ENCODE data around the gene SART3. TPM values are rescaled to one million over a fixed set of nuclear protein-coding genes. Genes with fewer than 3 reads are reported as not detected.

SART3 gene
- 23.4 and 28.9 TPM in 2 replicates for polyA plus RNA-seq (2012; rRNA removed)
- 25.3 and 27.8 TPM in 2 replicates for polyA plus RNA-seq (2012; cell fraction: cytosol; rRNA removed)
- 61.7 and 64.4 TPM in 2 replicates for polyA plus RNA-seq (2012; cell fraction: nucleus; rRNA removed)

GRCh38 chr12:108560752-108561719 is at the start of gene SART3:
SART3 (minus strand) TSS chr12:108561173; CDS start chr12:108561154, 19 bp downstream.
- TF ChIP-seq REST (IDR thresholded peaks at IDR 0.05; ENCODE audit: low read depth, low read length) = 0 out of 2 replicates have a peak, but pooled peaks have one; percentile 14
- no peak for TF ChIP-seq MEF2A (IDR thresholded peaks at IDR 0.05; ENCODE audit: borderline replicate concordance, low read depth)
- peak; percentile 95 for TF ChIP-seq TAF1 (IDR thresholded peaks at IDR 0.05; ENCODE audit: borderline replicate concordance, low read depth, low read length)
- TF ChIP-seq POLR2AphosphoS5 (IDR thresholded peaks at IDR 0.05; ENCODE audit: low read depth, low read length) = peak; percentile 82
- peak; percentile 98 for TF ChIP-seq YY1 (IDR thresholded peaks at IDR 0.05; ENCODE audit: low read depth)
- TF ChIP-seq ZBTB33 (IDR thresholded peaks at IDR 0.05; ENCODE audit: borderline replicate concordance, low read depth) = 0 out of 2 replicates have a peak, but pooled peaks have one; percentile 58
- no peak for TF ChIP-seq IRF3 (IDR thresholded peaks at IDR 0.05; ENCODE audit: low read depth, low read length)
- TF ChIP-seq GABPA (IDR thresholded peaks at IDR 0.05; ENCODE audit: low read depth) = peak; percentile 89
- 0 out of 2 replicates have a peak, but pooled peaks have one; percentile 19 for TF ChIP-seq TEAD4 (IDR thresholded peaks at IDR 0.05; ENCODE audit: borderline replicate concordance, insufficient read depth)
- peak; percentile 48; the same call in 1 of the 2 replicates for TF ChIP-seq MXI1 (IDR thresholded peaks at IDR 0.05; ENCODE audit: low read depth, low read length)
- TF ChIP-seq ELF1 (IDR thresholded peaks at IDR 0.05) = peak; percentile 83
- TF ChIP-seq MAX (IDR thresholded peaks at IDR 0.05; ENCODE audit: low read depth) = peak; percentile 46; the same call in 1 of the 2 replicates
- no peak; a peak in 1 of 4 replicates for TF ChIP-seq EP300 (IDR thresholded peaks at IDR 0.05; ENCODE audit: borderline replicate concordance in 1 of 2, low read depth in 1 of 2, low read length in 1 of 2)
- TF ChIP-seq CHD2 (IDR thresholded peaks at IDR 0.05; ENCODE audit: low read length, partially characterized antibody) = peak; percentile 47
- TF ChIP-seq RCOR1 (IDR thresholded peaks at IDR 0.05; ENCODE audit: low read length) = 0 out of 2 replicates have a peak, but pooled peaks have one; percentile 13
- H3K4me2 ChIP-seq = peak within 1 kb of the TSS; percentile 92
- peak; percentile 82 for DNase-seq
- peaks cover 24 to 39% of the 10 kb centered on the region in 2 experiments for H3K4me1 ChIP-seq (ENCODE audit: control insufficient read depth in 1 of 2, insufficient read depth in 2 of 2, low read depth in 1 of 2, low read length in 1 of 2)
- peaks cover 77% of the 10 kb centered on the region for H3K79me2 ChIP-seq (ENCODE audit: insufficient read depth)
- ChIA-PET CTCF (interaction anchor here (0.6 to 16.0 kb wide), 6 partner anchors 11 to 643 kb away, joined by 3 to 503 read pairs (median 4); no protein-coding TSS in a partner anchor), POLR2A (interaction anchor here (0.6 to 1.0 kb wide), 3 partner anchors 20 to 750 kb away, joined by 3 to 5 read pairs (median 3); no protein-coding TSS in a partner anchor)
- no peaks in the 10 kb centered on the region for H3K9me3 ChIP-seq
- peaks cover 18% of the 10 kb centered on the region for H3F3A ChIP-seq (replicated peaks; ENCODE audit: insufficient read depth)
- peak within 1 kb of the TSS; percentile 99 for H2AFZ ChIP-seq (ENCODE audit: low read depth)
- H4K20me1 ChIP-seq (ENCODE audit: insufficient read depth) = peaks cover 25% of the 10 kb centered on the region
- no peaks in the 10 kb centered on the region for H3K9me2 ChIP-seq
- peak within 1 kb of the TSS; percentile 67 to 97 for H3K4me3 ChIP-seq (ENCODE audit: low read depth in 2 of 2, low read length in 1 of 2)
- 1% methylated on average over 50 of the region's 57 CpGs for WGBS (ENCODE audit: low lambda C conversion rate)
- H3K9ac ChIP-seq = peak within 1 kb of the TSS; percentile 90
- H3K27ac ChIP-seq (ENCODE audit: low read depth in 2 of 2, low read length in 1 of 2) = peak within 1 kb of the TSS; percentile 81 to 95
- peaks cover 17 to 26% of the 10 kb centered on the region in 2 experiments for H3K36me3 ChIP-seq (replicated peaks in 1 of 2; ENCODE audit: control insufficient read depth in 1 of 2, insufficient read depth in 2 of 2, low read length in 1 of 2)
- H3K27me3 ChIP-seq (ENCODE audit: insufficient read depth) = no peaks in the 10 kb centered on the region
